IMR-90 (cell line): ENCODE measurements around the gene URM1. TPM values are rescaled to one million over a fixed set of nuclear protein-coding genes. Genes with fewer than 3 reads are reported as not detected.
A peak's percentile ranks its signal among the peaks of the same experiment; 100 is the strongest.

Source experiments
- polyA plus RNA-seq, 3 experiments: library from polyadenylated mRNA; depleted of rRNA; stranded (reverse); fragments of >200 nt; gene quantifications; 2 replicates each; pipeline ENCODE4 v1.2.3, GENCODE V29; 2012; ENCODE audit warnings: low replicate concordance in 1 of 3
- total RNA-seq: library from RNA; depleted of rRNA; stranded (reverse); fragments of >200 nt; gene quantifications from 2 replicates; pipeline ENCODE4 v1.2.3, GENCODE V29; 2012
- TF ChIP-seq, protein P1 (sequence below): conservative IDR thresholded peaks from 2 replicates; pipeline ENCODE4 v1.5.1; 2012; ENCODE audit warnings: mild to moderate bottlenecking, low read depth, low read length, improper control_type of control experiment

The URM1 gene
- total and polyA plus RNA-seq, 2 of the 4 experiments (the other 2 are of a cell fraction), result 33.2 to 66.9 TPM

DNA sequence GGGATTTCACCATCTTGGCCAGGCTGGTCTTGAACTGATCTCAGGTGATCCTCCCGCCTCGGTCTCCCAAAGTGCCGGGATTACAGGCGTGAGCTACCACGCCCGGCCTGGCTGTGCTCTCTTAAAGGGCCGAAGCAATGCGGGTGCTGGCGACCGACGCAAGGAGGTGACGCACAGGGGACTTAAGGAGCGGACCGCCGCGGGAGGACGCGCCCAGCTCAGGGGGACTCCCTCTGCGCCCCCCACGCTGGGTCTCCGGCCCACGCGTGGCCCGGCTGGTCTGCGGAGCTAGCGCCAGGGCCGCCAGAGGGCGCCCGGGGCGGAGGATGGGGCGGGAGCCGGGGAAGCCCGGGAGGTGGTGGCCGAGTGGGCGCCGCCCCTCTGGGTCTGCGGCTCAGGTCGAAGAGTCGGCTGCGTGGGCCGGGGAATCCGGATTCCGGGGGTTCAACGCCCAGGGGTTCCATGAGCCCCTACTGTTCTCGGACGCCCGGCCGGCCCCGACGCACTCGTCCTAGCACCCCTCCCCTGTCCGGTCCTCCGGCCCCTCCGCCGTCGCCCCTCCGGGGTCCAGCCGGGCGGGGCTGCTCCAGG lies 49.0 kb downstream of the URM1 start (continued):
- TF ChIP-seq, protein P1, sequence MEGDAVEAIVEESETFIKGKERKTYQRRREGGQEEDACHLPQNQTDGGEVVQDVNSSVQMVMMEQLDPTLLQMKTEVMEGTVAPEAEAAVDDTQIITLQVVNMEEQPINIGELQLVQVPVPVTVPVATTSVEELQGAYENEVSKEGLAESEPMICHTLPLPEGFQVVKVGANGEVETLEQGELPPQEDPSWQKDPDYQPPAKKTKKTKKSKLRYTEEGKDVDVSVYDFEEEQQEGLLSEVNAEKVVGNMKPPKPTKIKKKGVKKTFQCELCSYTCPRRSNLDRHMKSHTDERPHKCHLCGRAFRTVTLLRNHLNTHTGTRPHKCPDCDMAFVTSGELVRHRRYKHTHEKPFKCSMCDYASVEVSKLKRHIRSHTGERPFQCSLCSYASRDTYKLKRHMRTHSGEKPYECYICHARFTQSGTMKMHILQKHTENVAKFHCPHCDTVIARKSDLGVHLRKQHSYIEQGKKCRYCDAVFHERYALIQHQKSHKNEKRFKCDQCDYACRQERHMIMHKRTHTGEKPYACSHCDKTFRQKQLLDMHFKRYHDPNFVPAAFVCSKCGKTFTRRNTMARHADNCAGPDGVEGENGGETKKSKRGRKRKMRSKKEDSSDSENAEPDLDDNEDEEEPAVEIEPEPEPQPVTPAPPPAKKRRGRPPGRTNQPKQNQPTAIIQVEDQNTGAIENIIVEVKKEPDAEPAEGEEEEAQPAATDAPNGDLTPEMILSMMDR, result peak; percentile 77
